Measurements from ENCODE around the gene CLEC9A.

- no peak for TF ChIP-seq POLR2A (IDR thresholded peaks at IDR 0.05)
- no peak for TF ChIP-seq CTCF (IDR thresholded peaks at IDR 0.05)
Measured at GRCh38 chr12:10031771-10032175, 1.3 kb downstream of the CLEC9A start.

All from gastroesophageal sphincter (tissue), 3 donors.